HG03354 (cell line): ENCODE measurements around the gene EFTUD2.
"Not testable (repeated sequence)": the region's sequence is repeated elsewhere in the genome, so short reads cannot be mapped to it uniquely, and the experiment has no call there.

ENCODE experiments used
- ATAC-seq: cut with Tn5 transposase; IDR thresholded peaks from one replicate; pipeline ENCODE4 v1.9.1; 2021; ENCODE audit warnings: mild to moderate bottlenecking; ENCODE audit not compliant: unreplicated experiment, poor library complexity, severe bottlenecking

The EFTUD2 gene

DNA sequence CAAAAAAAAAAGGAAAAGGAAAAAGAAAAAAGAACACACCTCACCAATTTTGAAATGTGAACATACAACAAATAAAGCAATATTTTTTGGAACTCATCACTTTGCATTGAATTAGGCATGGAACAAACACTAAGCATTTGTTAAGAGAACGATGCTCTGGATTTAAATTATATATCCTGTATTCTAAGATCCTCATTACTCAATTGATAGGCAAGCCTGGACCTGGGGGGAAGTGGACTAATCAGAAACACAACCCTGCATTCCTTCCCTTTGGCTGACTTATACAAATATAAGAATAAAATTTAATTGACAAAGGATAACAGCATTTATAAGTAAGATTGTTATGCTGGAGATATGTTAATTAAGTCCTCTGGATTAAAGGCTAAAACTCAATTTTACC lies 71.4 kb downstream of the EFTUD2 start:
- no peak for ATAC-seq

DNA sequence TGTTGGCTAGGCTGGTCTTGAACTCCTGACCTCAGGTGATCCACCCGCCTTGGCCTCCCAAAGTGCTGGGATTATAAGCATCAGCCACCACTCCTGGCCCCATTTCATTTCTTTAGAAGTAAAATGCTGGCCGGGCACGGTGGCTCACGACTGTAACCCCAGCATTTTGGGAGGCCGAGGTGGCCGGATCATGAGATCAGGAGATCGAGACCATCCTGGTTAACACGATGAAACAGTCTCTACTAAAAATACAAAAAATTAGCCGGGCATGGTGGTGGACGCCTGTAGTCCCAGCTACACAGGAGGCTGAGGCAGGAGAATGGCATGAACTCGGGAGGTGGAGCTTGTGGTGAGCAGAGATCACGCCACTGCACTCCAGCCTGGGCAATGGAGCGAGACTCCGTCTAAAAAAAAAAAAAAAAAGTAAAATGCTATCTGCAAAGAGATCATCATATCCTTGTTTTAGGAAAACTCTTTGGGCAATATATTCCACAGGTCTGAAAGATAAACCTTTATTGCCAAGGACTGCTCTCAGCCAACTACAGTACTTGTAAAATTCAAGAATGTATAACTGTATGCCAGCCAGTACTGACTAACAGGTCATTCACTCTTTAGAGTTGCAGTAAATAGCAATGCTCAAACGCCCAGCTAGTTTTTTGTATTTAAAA lies 73.0 kb downstream of the EFTUD2 start:
- no peak for ATAC-seq

DNA sequence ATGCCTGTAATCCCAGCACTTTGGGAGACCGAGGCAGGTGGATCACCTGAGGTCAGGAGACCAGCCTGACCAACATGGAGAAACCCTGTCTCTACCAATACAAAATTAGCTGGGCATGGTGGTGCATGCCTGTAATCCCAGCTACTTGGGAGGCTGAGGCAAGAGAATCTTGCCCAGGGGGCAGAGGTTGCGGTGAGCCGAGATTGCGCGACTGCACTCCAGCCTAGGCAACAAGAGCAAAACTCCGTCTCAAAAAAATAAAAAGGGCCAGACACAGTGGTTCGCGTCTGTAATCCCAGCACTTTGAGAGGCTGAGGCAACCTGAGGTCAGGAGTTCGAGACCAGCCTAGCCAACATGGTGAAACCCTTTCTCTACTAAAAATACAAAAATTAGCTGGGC lies 74.0 kb downstream of the EFTUD2 start:
- ATAC-seq, result not testable (repeated sequence)

DNA sequence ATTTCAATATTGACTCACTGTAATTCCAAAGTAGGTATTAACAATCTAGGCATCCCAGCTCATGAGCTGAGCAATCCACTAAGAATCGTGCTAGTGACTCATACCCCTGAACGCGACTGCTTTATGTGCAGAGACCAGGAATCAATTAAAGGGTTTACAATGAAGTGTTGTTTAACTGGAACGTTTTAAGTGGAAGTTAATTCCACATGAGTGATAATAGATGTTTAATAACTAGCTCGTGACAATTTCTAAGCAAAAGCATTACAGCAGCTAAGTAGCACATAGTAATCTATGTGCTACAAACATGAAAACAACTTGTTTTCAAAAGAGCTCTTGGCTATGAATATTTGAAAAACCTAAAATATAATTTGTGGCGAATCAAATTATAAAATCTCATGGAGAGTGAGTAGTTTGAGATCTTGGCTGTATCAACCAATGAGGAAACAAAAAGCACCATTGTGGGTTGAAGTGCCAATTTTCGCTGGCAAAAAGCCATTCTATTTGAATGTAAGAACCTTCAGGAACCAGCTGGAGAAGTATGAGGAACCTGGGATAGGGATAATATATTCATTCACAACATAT lies 78.5 kb downstream of the EFTUD2 start:
- no peak for ATAC-seq

DNA sequence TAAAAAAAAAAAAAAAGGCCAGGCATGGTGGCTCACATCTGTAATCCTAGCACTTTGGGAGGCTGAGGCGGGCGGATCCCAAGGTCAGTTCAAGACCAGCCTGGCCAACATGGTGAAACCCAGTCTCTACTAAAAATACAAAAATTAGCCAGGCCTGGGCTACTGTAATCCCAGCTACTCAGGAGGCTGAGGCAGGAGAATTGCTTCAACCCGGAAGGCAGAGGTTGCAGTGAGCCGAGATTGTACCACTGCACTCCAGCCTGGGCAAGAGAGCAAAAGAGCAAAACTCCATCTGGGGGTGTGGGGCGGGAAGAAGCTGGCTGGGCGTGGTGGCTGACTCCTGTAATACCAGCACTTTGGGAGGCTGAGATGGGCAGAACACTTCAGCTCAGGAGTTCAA lies 80.7 kb downstream of the EFTUD2 start:
- ATAC-seq, result not testable (repeated sequence)

DNA sequence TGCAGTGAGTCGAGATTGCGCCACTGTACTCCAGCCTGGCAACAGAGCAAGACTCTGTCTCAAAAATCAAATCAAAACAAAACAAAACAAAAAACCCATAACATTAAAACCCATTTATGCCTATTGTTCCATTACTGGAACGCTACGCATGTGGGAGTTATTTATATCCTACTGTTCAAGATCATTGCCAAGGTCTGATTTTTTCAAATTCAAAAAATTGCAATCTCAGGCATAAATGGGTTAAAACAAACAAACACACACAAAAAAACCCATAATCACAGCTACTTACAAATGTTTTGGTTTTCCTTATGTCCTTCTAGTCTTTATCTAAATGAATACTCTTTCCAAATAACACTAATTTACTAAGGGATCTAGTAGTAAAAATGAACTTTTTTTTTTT lies 87.0 kb downstream of the EFTUD2 start:
- no peak for ATAC-seq

DNA sequence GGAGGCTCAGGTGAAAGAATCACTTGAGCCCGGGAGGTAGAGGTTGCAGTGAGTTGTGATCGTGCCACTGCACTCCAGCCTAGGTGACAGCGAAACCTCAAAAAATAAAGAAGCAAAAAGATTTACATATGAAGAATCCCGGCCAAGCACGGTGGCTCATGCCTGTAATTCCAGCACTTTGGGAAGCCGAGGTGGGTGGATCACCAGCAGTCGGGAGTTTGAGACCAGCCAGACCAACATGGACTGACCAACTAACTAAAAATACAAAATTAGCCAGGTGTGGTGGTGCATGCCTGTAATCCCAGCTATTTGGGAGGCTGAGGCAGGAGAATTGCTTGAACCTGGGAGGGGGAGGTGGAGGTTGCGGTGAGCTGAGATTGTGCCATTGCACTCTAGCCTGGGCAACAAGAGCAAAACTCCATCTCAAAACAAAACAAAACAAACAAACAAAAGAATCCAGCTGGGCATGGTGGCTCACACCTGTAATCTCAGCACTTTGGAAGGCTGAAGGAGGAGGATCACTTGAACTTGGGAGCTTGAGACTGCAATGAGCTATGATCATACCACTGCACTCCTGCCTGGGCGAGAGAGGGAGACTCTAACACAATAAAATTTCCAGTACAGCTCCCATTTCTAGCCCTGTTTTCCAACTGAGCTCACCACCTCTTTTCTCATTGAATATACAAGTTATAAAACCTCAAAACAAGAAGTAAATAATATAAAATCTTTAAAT lies 90.4 kb downstream of the EFTUD2 start:
- not testable (repeated sequence) for ATAC-seq

DNA sequence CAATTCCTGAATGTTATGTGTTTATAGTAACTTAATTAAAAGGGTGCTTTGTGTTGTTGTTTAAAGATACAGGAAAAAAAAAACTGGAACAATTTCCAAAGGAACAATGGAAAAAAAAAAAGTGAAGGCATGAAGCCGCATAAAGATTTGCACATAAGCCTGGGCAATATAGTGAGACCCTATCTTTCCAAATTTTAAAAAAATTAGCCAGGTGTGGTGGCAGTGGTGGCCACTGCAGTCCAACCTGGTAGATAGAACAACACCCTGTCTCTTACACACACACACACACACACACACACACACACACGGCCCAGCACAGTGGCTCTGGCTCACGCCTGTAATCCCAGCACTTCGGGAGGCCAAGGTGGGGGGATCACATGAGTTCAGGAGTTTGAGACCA lies 91.1 kb downstream of the EFTUD2 start:
- no peak for ATAC-seq

DNA sequence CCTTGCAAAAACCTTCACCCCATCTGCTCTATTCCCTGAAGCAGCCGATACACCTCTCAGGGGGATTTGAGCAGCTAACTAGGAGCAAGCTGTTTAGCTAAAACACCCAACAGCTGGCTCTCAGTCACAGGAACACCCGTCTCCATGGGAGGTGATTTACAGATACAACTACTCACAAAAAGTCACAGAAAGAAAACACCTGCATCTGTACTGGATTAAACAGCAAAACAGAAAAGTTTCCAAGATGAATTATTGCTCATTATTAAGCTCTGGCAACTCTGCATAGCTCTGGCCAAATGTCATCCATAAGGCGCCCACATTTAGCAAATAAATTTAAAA lies 91.5 kb downstream of the EFTUD2 start:
- no peak for ATAC-seq

DNA sequence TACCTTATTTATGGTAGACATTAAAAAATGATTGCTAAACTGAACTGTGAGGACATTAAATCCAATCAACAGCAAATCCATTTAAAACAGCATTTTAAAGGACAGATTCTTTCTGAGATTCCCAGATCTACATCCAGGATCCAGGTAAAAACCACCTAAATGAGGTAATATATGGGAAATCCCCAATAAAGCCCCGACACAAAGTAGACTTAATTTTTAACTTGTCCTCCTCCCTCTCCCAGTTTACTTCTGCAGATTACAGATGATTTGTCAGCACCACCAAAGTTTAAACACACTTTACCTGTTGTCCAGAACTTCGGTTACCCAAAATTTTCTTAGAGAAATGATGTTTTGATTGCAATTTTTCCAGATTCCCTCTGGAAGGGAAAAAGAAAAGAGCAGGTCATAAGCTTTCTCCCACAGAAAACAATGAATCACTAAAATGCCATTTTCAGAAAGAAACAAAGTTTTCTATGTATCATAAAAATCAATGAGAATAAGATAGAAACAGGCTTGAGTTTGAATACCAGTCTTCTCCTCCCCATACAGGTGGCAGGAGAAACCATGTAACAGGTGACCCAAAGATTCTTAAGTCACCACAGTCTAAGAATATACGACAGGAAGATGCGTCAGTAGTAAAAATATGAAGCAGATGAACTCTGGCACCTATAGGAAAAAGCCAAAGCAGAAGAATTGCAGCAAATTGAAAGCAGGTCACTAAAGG lies 92.0 kb downstream of the EFTUD2 start:
- ATAC-seq, result no peak

DNA sequence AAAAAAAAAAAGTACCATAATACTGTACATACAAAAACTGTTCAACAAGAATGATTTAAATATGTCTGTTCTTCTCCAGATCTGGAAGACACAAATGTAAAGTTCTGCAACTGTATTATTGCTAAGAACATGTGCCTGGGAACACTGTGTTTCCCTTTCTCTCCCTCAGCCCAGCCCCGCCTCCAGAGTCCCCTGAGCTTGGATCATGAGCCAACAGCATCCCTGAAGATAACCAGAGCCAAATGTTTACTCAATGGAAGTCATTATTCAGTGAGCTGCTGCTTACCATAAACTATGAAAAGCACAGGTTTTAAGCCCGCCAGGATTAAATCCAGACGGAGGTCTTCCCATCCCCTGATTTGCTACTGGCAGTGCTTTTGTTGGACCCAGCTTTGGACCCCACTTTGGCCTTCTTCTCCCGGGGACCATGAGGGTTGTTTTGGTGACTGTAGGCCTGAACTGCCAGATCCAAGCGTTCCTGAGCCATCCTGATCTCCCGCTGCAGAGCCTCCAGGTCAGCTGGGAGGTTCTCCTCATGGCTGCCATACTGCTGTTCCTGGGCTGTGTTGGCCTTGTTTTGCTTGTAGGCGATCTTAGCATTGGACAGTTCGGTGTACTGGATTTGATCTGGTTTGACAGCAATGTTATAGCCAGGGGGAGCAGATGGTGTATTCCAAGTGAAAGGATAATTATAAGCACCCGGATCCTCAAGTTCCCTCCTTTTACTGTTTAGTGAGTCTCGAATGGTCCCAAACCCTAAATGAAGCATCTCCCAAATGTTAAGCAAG lies 94.7 kb downstream of the EFTUD2 start:
- ATAC-seq, result no peak

DNA sequence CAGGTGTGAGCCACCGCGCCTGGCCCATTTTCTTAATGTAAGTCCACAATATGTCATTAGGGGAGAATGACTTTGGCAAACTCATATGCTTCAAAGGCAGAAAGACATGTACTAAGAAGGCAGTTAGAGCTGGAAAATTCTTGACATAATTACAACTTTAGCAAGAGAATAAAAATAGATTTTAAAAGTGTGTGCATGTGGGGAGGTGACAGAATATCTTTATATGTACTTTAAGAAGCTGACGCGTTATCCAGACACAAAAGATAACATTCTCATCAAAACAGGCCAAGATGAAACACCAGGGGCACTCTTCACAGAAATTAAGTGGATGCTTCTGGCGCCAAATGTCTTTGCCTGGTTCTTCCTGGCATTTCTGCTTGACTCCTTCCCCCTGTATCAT lies 97.4 kb downstream of the EFTUD2 start:
- ATAC-seq, result no peak
